ENCODE measurements around the gene KAZN.

KAZN gene

DNA sequence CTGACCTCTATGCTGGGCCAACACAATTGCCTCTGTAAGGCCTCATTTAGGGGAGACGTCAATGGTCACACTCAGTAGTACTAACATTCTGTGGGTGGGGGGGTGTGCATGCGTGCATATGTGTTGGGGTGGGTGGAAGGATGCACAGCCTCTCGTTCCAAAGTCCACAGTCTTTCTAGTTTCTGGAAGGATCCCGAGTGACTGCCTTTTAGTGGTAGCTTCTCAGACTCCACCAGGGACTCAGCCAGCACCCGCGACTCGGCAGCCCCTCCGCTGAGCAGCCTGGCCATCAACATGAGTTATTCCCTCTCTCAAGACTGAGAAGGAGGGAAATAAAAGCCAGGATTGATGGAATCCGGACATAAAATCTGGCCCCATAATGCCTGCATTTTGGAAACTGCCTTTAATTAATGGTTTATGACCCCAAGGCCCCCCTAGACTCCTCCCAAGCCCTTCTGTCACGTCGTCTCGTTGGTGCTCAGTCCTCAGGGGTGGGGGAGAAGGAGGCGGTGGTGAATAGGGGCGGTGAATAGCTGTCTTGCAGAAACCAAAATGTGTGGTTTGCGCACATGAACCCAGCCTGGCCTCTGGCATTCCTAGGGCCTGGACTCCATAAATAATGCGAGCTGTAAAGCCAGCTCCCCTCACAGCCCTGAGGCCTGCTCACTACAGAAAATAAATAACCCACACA is 489.9 kb downstream of the KAZN start:
- DNase-seq (ENCODE audit: low read depth in 3 of 3), result no peak

DNA sequence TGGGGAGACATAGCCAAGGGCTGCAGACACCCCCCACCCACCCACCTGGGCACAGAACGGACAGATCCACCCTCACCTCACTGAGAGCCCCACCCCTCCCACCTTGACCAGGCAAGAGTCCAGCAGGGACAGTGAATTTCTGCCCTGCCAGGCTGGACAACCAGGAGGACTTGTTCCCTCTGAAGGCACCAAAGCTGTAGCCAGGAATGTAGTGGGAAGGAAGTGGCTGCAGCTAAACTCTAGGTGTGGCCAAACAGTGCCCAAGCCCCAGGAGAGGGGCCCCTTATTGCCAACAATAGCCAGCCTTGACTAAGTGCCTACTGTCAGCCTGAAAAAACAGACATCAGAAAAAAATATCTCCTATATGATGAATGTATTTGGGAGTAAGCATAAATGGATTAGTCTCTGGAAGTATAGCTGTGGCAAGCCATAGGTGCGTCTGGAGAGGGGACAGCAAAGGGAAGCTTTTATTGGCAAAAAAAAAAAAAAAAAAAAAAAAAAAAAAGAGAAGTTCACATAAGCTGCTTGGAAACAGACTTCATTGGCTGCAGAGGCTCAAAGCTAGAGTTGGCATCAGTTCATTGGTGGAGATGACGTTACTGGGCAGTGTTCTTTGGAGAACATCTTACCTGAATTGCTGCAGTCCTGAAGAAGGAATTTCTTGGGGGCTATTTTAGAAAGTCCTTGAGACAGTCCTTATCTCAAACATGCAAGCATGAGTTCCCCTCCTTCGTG is 490.9 kb downstream of the KAZN start:
- no peak for DNase-seq (ENCODE audit: low read depth in 3 of 3)

DNA sequence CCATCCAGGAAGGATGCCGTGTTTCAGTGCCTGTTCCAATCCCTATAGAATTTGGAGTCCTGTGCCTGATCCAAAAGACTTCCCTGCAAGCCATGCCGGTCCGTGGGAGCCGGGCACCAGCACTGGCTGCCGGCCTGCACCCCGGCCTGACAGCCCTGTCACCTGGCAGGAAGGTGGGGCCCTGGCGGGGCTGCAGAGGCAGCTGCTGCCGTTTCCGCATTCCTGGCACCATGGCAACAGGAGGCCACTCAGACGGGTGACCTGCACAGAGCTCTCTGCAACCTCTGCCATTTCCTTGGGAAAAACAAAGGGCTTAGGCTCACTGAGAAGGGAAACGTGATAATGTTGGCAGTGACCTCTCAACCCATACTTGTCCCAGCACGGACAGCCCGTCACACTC is 491.9 kb downstream of the KAZN start:
- peak in 1 of 3 experiments; percentile 5 for DNase-seq (ENCODE audit: low read depth in 3 of 3)

DNA sequence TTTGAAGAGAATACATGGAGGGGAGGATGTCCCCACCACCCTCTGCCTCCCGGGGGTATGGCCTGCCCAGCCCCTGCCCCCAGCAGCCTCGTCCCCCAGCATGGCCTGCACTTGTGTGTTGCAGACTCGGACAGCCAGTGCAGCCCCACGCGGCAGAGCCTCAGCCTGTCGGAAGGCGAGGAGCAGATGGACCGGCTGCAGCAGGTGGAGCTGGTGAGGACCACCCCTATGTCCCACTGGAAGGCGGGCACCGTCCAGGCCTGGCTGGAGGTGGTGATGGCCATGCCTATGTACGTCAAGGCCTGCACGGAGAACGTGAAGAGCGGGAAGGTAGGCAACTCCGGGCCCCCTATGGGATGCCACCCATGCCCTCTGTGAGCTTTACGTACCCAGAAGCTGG is 495.6 kb downstream of the KAZN start:
- DNase-seq (ENCODE audit: low read depth in 3 of 3), result no peak

DNA sequence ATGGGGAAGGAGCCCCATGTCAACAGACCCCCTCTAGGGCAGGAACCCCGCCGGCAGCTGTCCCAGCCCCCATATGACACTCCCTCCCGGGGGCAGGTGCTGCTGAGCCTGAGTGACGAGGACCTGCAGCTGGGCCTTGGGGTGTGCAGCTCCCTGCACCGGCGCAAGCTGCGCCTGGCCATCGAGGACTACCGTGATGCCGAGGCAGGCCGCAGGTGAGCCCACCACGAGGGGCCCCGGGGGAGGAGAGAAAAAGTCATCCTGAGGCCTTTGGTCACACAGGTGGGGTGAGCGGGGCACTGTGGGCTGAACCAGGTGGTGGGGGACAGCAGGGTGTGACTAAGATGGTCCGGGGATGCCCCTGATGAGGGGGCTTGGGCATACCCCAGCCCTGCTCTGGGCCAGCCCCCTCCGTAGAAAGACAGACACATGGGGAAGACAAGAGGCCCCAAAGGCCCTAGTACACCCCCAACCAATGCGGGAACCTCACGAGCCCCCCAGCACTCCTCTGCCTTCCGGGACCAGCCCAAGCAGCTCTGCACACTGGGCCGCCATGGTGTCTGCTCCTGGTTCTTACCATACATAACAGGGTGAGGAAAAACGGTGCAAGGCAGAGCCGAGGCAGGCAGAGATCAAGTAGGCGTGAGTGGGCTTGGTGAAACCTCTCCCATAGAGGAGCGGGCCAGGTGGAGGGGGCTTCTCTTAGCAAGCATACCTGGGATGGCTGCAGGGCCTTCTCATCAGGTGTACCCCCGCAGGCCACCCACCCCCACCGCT is 496.4 kb downstream of the KAZN start:
- DNase-seq (ENCODE audit: low read depth in 3 of 3), result no peak

DNA sequence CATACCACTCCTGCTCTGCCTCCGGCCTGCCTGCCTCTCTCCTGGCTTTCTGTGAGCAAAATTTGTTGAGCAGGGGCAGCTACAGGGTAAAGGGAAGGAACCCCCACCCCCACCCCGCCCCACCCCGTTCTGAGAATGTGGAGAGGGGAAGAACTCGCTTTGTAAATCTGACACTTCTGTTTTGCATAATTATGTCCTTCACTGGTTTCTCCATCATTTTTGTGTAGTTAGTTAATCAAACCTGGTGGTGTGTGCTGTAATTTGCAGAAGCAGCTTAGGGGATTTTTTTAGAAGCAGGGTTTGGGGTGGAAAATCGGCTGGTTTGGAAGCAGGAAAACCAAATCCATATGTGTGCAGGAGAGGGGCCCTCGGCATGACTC is 497.0 kb downstream of the KAZN start:
- no peak for DNase-seq (ENCODE audit: low read depth in 3 of 3)

GRCh38 chr1:15096293-15096692 is 497.8 kb downstream of the KAZN start:
- no peak for DNase-seq (ENCODE audit: low read depth in 3 of 3)

GRCh38 chr1:15098176-15099125 is 500.0 kb downstream of the KAZN start:
- DNase-seq (ENCODE audit: low read depth in 3 of 3), result no peak

- DNase-seq (ENCODE audit: low read depth in 3 of 3), result no peak
Measured at GRCh38 chr1:15099441-15100120, 501.1 kb downstream of the KAZN start.

- peak; percentile 6 to 44 (median 9) for DNase-seq (ENCODE audit: low read depth in 3 of 3)
Measured at GRCh38 chr1:15100121-15100879, 501.8 kb downstream of the KAZN start.

- no peak for DNase-seq (ENCODE audit: low read depth in 3 of 3)
Measured at GRCh38 chr1:15100880-15101760, 502.6 kb downstream of the KAZN start.

GRCh38 chr1:15101801-15102200 is 503.3 kb downstream of the KAZN start:
- no peak for DNase-seq (ENCODE audit: low read depth in 3 of 3)

- no peak for DNase-seq (ENCODE audit: low read depth in 3 of 3)
Measured at GRCh38 chr1:15102646-15103045, 504.2 kb downstream of the KAZN start.

- DNase-seq (ENCODE audit: low read depth in 3 of 3), result no peak
Measured at GRCh38 chr1:15103211-15103610, 504.7 kb downstream of the KAZN start.

DNA sequence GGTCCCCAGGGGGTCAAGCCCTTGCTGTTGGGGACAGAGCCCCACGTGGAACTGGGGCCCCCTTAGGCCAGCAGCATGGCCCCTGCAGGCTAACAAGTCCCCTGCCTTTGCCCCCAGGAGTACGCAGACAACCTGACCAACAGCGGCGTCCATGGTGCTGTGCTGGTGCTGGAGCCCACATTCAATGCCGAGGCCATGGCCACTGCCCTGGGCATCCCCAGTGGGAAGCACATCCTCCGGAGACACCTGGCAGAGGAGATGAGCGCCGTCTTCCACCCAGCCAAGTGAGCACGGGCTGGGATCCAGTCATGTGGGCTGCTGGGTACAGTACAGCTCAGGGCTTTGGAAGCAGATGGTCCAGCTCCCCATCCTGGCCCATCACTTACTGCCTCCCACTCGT is 505.4 kb downstream of the KAZN start:
- DNase-seq (ENCODE audit: low read depth in 3 of 3), result no peak

- no peak for DNase-seq (ENCODE audit: low read depth in 3 of 3)
Measured at GRCh38 chr1:15104768-15105167, 506.3 kb downstream of the KAZN start.

- no peak for DNase-seq (ENCODE audit: low read depth in 3 of 3)
Measured at GRCh38 chr1:15106608-15107007, 508.1 kb downstream of the KAZN start.

DNA sequence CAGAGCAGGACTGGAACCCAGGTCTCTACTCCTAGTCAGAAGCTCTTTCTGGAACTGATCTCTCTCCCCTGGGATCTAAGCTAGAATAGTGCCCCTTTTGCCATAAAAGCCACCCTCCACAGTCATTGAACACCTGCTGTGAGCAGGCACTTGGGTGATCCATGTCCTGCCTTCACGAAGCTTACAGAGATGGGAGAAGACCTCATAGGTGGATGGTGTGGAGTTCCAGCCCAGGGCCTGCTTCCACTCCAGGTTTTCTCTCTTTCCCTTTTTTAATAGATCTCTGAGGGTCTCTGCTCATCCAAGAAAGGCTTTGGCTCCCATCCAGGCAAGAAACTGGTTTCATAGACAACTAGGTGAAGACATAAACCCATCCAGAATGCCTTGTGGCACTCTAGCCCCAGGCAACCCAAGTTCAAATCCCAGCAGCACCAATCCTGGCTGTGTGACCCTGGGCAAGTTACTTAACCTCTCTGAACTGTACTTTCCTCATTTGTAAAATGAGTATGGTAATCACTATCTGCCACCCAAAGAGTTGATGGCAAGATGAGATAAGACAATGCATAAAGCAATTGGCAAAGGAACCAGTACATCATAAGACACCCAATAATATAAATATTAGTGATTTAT is 508.7 kb downstream of the KAZN start:
- DNase-seq (ENCODE audit: low read depth in 3 of 3), result no peak

GRCh38 chr1:15107911-15108310 is 509.4 kb downstream of the KAZN start:
- no peak for DNase-seq (ENCODE audit: low read depth in 3 of 3)

Measured in stimulated activated CD4-positive, alpha-beta T cell treated with anti-CD3 and anti-CD28 coated beads, TNF-alpha, amount 100 ng/mL, for 24 hours (primary cell).